ENCODE data around the gene SH3TC2. TPM values are rescaled to one million over a fixed set of nuclear protein-coding genes. Genes with fewer than 3 reads are reported as not detected.

SH3TC2 gene
- polyA plus RNA-seq, 1 experiment, result 1.3 TPM

- ChIA-PET CTCF (interaction anchor here (2.3 to 13.6 kb wide), 2 partner anchors 86 to 292 kb away, joined by 9 to 1022 read pairs; no protein-coding TSS in a partner anchor), POLR2A (no interaction called here)
- Histone ChIP-seq H3K27me3 (ENCODE audit: control insufficient read depth, insufficient read depth, low read length) (no peaks in the 10 kb centered on the region), H3K27ac (ENCODE audit: low read depth, low read length) (no peak overlapping the region), H3K4me3 (ENCODE audit: low read depth, low read length) (no peak overlapping the region), H3K9me3 (ENCODE audit: control insufficient read depth, insufficient read depth, low read length) (no peaks in the 10 kb centered on the region; the same call in 1 of the 2 replicates)
- DNase-seq (ENCODE audit: low read depth, low spot score), result no peak
- no peak for TF ChIP-seq CTCF (IDR thresholded peaks at IDR 0.05; ENCODE audit: low read depth, low read length)
These were observed 33.9 kb downstream of the SH3TC2 start for GRCh38 chr5:149028984-149029383.

- no peak overlapping the region for H3K27ac ChIP-seq (ENCODE audit: low read depth, low read length)
- no peak for TF ChIP-seq CTCF (IDR thresholded peaks at IDR 0.05; ENCODE audit: low read depth, low read length)
- CTCF ChIA-PET, result interaction anchor here (13.6 kb wide), 1 partner anchor 291 kb away, joined by 1022 read pairs; no protein-coding TSS in a partner anchor
- H3K4me3 ChIP-seq (ENCODE audit: low read depth, low read length), result no peak overlapping the region
- no peaks in the 10 kb centered on the region for H3K27me3 ChIP-seq (ENCODE audit: control insufficient read depth, insufficient read depth, low read length)
- POLR2A ChIA-PET, result no interaction called here
- H3K9me3 ChIP-seq (ENCODE audit: control insufficient read depth, insufficient read depth, low read length), result no peaks in the 10 kb centered on the region; the same call in 1 of the 2 replicates
- no peak for DNase-seq (ENCODE audit: low read depth, low spot score)
These were observed 34.7 kb downstream of the SH3TC2 start for GRCh38 chr5:149028161-149028560.

DNA sequence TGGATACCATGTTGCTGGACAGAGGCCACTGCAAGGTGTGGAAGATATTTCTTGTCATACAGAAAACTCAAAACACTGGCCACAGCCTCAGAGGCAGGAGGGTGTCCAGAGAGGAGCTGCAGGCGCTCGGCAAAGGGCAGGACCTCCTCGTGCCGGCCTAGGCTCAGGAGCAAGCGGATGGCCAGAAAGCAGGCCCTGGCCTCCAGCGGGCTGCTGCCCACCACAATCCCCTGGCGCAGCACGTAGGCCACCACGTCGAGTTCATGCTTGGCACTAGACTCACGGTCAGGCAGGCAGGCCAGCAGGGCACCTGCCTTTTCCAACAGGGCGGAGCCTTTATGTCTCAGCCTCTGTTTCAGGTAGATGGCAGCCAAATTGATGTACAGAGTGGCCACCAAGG lies 35.2 kb downstream of the SH3TC2 start:
- TF ChIP-seq CTCF (IDR thresholded peaks at IDR 0.05; ENCODE audit: low read depth, low read length), result no peak
- CTCF ChIA-PET, result interaction anchor here (0.9 to 13.6 kb wide), 2 partner anchors 8 to 290 kb away, joined by 3 to 1022 read pairs; no protein-coding TSS in a partner anchor
- H3K4me3 ChIP-seq (ENCODE audit: low read depth, low read length), result no peak overlapping the region
- DNase-seq (ENCODE audit: low read depth, low spot score), result no peak
- H3K27ac ChIP-seq (ENCODE audit: low read depth, low read length), result no peak overlapping the region
- no peaks in the 10 kb centered on the region; the same call in 1 of the 2 replicates for H3K9me3 ChIP-seq (ENCODE audit: control insufficient read depth, insufficient read depth, low read length)
- POLR2A ChIA-PET, result no interaction called here
- H3K27me3 ChIP-seq (ENCODE audit: control insufficient read depth, insufficient read depth, low read length), result no peaks in the 10 kb centered on the region

- CTCF ChIA-PET, result interaction anchor here (0.6 to 3.1 kb wide), 9 partner anchors 10 to 594 kb away, joined by 3 to 17 read pairs (median 6); no protein-coding TSS in a partner anchor
- no peak for TF ChIP-seq CTCF (IDR thresholded peaks at IDR 0.05; ENCODE audit: low read depth, low read length)
- DNase-seq (ENCODE audit: low read depth, low spot score), result no peak
- H3K9me3 ChIP-seq (ENCODE audit: control insufficient read depth, insufficient read depth, low read length), result no peaks in the 10 kb centered on the region; the same call in 1 of the 2 replicates
- H3K4me3 ChIP-seq (ENCODE audit: low read depth, low read length), result no peak overlapping the region
- POLR2A ChIA-PET, result no interaction called here
- no peaks in the 10 kb centered on the region for H3K27me3 ChIP-seq (ENCODE audit: control insufficient read depth, insufficient read depth, low read length)
- H3K27ac ChIP-seq (ENCODE audit: low read depth, low read length), result no peak overlapping the region
These were observed 37.9 kb downstream of the SH3TC2 start for GRCh38 chr5:149024943-149025342.

- no peak for DNase-seq (ENCODE audit: low read depth, low spot score)
- POLR2A ChIA-PET, result no interaction called here
These were observed 38.4 kb downstream of the SH3TC2 start for GRCh38 chr5:149024477-149024876.

More at GRCh38 chr5:149024477-149024876, 38.4 kb downstream of the SH3TC2 start:
- Histone ChIP-seq H3K9me3 (ENCODE audit: control insufficient read depth, insufficient read depth, low read length) (no peaks in the 10 kb centered on the region; the same call in 1 of the 2 replicates), H3K27ac (ENCODE audit: low read depth, low read length) (no peak overlapping the region), H3K27me3 (ENCODE audit: control insufficient read depth, insufficient read depth, low read length) (no peaks in the 10 kb centered on the region), H3K4me3 (ENCODE audit: low read depth, low read length) (no peak overlapping the region)
- TF ChIP-seq CTCF (IDR thresholded peaks at IDR 0.05; ENCODE audit: low read depth, low read length), result no peak
- CTCF ChIA-PET, result interaction anchor here (0.6 to 3.1 kb wide), 14 partner anchors 11 to 594 kb away, joined by 3 to 17 read pairs (median 4); no protein-coding TSS in a partner anchor

Measured in AG04450 (cell line).